IMR-90 (cell line): ENCODE results near the gene RPS24. TPM values are rescaled to one million over a fixed set of nuclear protein-coding genes. Genes with fewer than 3 reads are reported as not detected.

ENCODE experiments used
- ATAC-seq: fragments of 200-7000 bp; cut with Tn5 transposase; 2 replicates; pipeline ENCODE4 v1.9.1; 2020; ENCODE audit warnings: low read depth, mild to moderate bottlenecking, moderate library complexity
- BruUV-seq: library from RNA; stranded (reverse); fragments of 400-500 nt; replicated peaks from 2 replicates; lab custom pipeline; 2021; lab: Mats Ljungman, UMichigan
- CTCF ChIA-PET: fragments of 300-600 bp; formaldehyde crosslinking; extraction: SDS; loops from one replicate; lab custom pipeline; 2021; ENCODE audit warnings: antibody characterized with exemption; lab: Yijun Ruan, JAX
- POLR2A ChIA-PET: fragments of 300-600 bp; sonication (Branson Sonifier 250); formaldehyde crosslinking; loops from one replicate; lab custom pipeline; 2022; ENCODE audit warnings: antibody characterized with exemption; ENCODE audit not compliant: unreplicated experiment; lab: Charles Lee
- DNase-seq: peaks from one replicate; pipeline ENCODE4 v3.0.0; 2013
- H2AFZ ChIP-seq: replicated peaks from 2 replicates; pipeline ENCODE3; 2013; ENCODE audit warnings: low read length, mild to moderate bottlenecking; ENCODE audit not compliant: poor library complexity
- H2AK5ac ChIP-seq: 2 replicates; pipeline ENCODE4 v1.6.1; 2013; ENCODE audit warnings: low read depth, low read length, inconsistent platforms
- H2AK9ac ChIP-seq: replicated peaks from 2 replicates; pipeline ENCODE3; 2013; ENCODE audit warnings: mild to moderate bottlenecking, low read depth, low read length, moderate library complexity; ENCODE audit not compliant: poor library complexity
- H2BK120ac ChIP-seq: 2 replicates; pipeline ENCODE4 v1.6.1; 2013; ENCODE audit warnings: low read depth, low read length, inconsistent platforms
- H2BK15ac ChIP-seq: 3 replicates; pipeline ENCODE4 v1.6.1; 2013; ENCODE audit warnings: low read depth, low read length, inconsistent platforms
- H2BK20ac ChIP-seq: 2 replicates; pipeline ENCODE4 v1.6.1; 2013; ENCODE audit warnings: low read depth, mild to moderate bottlenecking, inconsistent platforms, low read length, moderate library complexity
- H2BK5ac ChIP-seq: 2 replicates; pipeline ENCODE4 v1.6.1; 2013; ENCODE audit warnings: mild to moderate bottlenecking, low read depth, low read length, inconsistent platforms; ENCODE audit not compliant: poor library complexity, severe bottlenecking
- H3K14ac ChIP-seq: replicated peaks from 2 replicates; pipeline ENCODE4 v1.6.1; 2013; ENCODE audit warnings: low read depth, low read length, inconsistent platforms
- H3K18ac ChIP-seq: 2 replicates; pipeline ENCODE4 v1.6.1; 2013; ENCODE audit warnings: low read depth, low read length, control low read depth
- H3K23ac ChIP-seq: 2 replicates; pipeline ENCODE4 v1.6.1; 2013; ENCODE audit warnings: low read depth, low read length, inconsistent platforms
- H3K27ac ChIP-seq: 2 replicates; pipeline ENCODE4 v1.5.1; 2013; ENCODE audit warnings: mild to moderate bottlenecking, control low read depth, low read length; ENCODE audit not compliant: insufficient read depth
- H3K27me3 ChIP-seq: 2 replicates; pipeline ENCODE4 v1.6.1; 2013; ENCODE audit warnings: low read length; ENCODE audit not compliant: control insufficient read depth, insufficient read depth
- H3K36me3 ChIP-seq: 2 replicates; pipeline ENCODE4 v1.6.1; 2013; ENCODE audit warnings: low read length, mixed read lengths; ENCODE audit not compliant: control insufficient read depth, insufficient read depth
- H3K4ac ChIP-seq: 2 replicates; pipeline ENCODE4 v1.6.1; 2013; ENCODE audit warnings: low read depth, low read length, inconsistent platforms
- H3K4me1 ChIP-seq: 2 replicates; pipeline ENCODE4 v1.6.1; 2013; ENCODE audit warnings: low read length, mixed read lengths; ENCODE audit not compliant: control insufficient read depth, insufficient read depth
- H3K4me2 ChIP-seq: 2 replicates; pipeline ENCODE4 v1.6.1; 2013; ENCODE audit warnings: low read depth, mild to moderate bottlenecking, control low read depth, low read length, moderate library complexity
- H3K4me3 ChIP-seq: 2 replicates; pipeline ENCODE4 v1.5.1; 2013; ENCODE audit warnings: low read depth, mild to moderate bottlenecking, control low read depth, low read length, moderate library complexity; ENCODE audit not compliant: insufficient read depth
- H3K56ac ChIP-seq: 2 replicates; pipeline ENCODE4 v1.6.1; 2013; ENCODE audit warnings: low read length, inconsistent platforms; ENCODE audit not compliant: insufficient read depth; ENCODE audit errors: extremely low read depth
- H3K79me1 ChIP-seq, 2 experiments: 2 replicates each; pipeline ENCODE4 v1.6.1; 2013; ENCODE audit warnings: low read length in 2 of 2, inconsistent platforms in 1 of 2, low read depth in 1 of 2
- H3K9ac ChIP-seq: 2 replicates; pipeline ENCODE4 v1.6.1; 2013; ENCODE audit warnings: low read depth, low read length, control low read depth
- H3K9me1 ChIP-seq: 2 replicates; pipeline ENCODE4 v1.6.1; 2013; ENCODE audit warnings: low read length, inconsistent platforms; ENCODE audit not compliant: insufficient read depth
- H3K9me3 ChIP-seq: 2 replicates; pipeline ENCODE4 v1.6.1; 2013; ENCODE audit warnings: low read length; ENCODE audit not compliant: control insufficient read depth, insufficient read depth
- H4K20me1 ChIP-seq: 2 replicates; pipeline ENCODE4 v1.6.1; 2013; ENCODE audit warnings: low read length, inconsistent platforms; ENCODE audit not compliant: insufficient read depth
- H4K5ac ChIP-seq: 2 replicates; pipeline ENCODE4 v1.6.1; 2013; ENCODE audit warnings: mild to moderate bottlenecking, low read depth, low read length, control low read depth
- H4K8ac ChIP-seq, 2 experiments: 2 replicates each; pipeline ENCODE4 v1.6.1; 2013; ENCODE audit warnings: low read depth in 2 of 2, low read length in 2 of 2, control low read depth in 1 of 2, inconsistent platforms in 1 of 2
- H4K91ac ChIP-seq: 2 replicates; pipeline ENCODE4 v1.6.1; 2013; ENCODE audit warnings: low read depth, low read length, inconsistent platforms; ENCODE audit not compliant: insufficient read depth
- CEBPB ChIP-seq: IDR thresholded peaks from 2 replicates; pipeline ENCODE4 v1.6.1; 2012; ENCODE audit warnings: low read depth, low read length, improper control_type of control experiment
- MAZ ChIP-seq: IDR thresholded peaks from 2 replicates; pipeline ENCODE4 v1.6.1; 2012; ENCODE audit warnings: low read depth, mild to moderate bottlenecking, low read length, improper control_type of control experiment, moderate library complexity, borderline replicate concordance
- NFE2L2 ChIP-seq: fragments of 150-350 bp; IDR thresholded peaks from 2 replicates; pipeline ENCODE4 v1.6.1; 2016; ENCODE audit warnings: low read depth, mild to moderate bottlenecking, low read length
- RCOR1 ChIP-seq: IDR thresholded peaks from 2 replicates; pipeline ENCODE4 v1.6.1; 2012; ENCODE audit warnings: mild to moderate bottlenecking, low read length, improper control_type of control experiment; ENCODE audit not compliant: insufficient replicate concordance
- RFX5 ChIP-seq: IDR thresholded peaks from 2 replicates; pipeline ENCODE4 v1.8.0; 2012; ENCODE audit warnings: low read depth, mild to moderate bottlenecking, low read length, moderate library complexity
- SMC3 ChIP-seq: fragments of 150-350 bp; IDR thresholded peaks from 2 replicates; pipeline ENCODE4 v1.6.1; 2016; ENCODE audit warnings: low read depth, mild to moderate bottlenecking, antibody characterized with exemption, low read length, moderate library complexity
- WGBS, 2 experiments: methylation state at CpG; one replicate each; pipeline versions ENCODE4 v1.1.5 to v1.1.7; 2013; ENCODE audit warnings: missing lambda C conversion rate in 2 of 2; ENCODE audit not compliant: insufficient read length in 1 of 2; ENCODE audit errors: extremely low coverage in 2 of 2; 5-methylcytosine and 5-hydroxymethylcytosine counted together
- dilution Hi-C: fragments of 300-500 bp; cut with HindIII; formaldehyde crosslinking; loops from one replicate; pipeline ENCODE4 v1.14.3; 2018; ENCODE audit warnings: low sequenced_read_pairs; ENCODE audit not compliant: unreplicated experiment
- in situ Hi-C: fragments of 300-500 bp; cut with MboI; formaldehyde crosslinking; loops from 3 replicates; pipeline ENCODE4 v1.14.3; 2019; ENCODE audit warnings: low sequenced_read_pairs, inconsistent platforms, mixed read lengths
- intact Hi-C: fragments of 100-400 bp; cut with micrococcal nuclease; formaldehyde crosslinking; loops from 2 replicates; pipeline ENCODE4 v1.10.0; 2022
- polyA plus RNA-seq, 3 experiments: library from polyadenylated mRNA; depleted of rRNA; stranded (reverse); fragments of >200 nt; gene quantifications; 2 replicates each; pipeline ENCODE4 v1.2.3, GENCODE V29; 2012; ENCODE audit warnings: low replicate concordance in 1 of 3
- total RNA-seq: library from RNA; depleted of rRNA; stranded (reverse); fragments of >200 nt; gene quantifications from 2 replicates; pipeline ENCODE4 v1.2.3, GENCODE V29; 2012

The RPS24 gene
- total and polyA plus RNA-seq, 2 of the 4 experiments (the other 2 are of a cell fraction), result 1,664 to 4,721 TPM

- Histone ChIP-seq H2BK20ac (peak overlapping the region; percentile 97), H2AK5ac (peak overlapping the region; percentile 96), H3K9me3 (no peaks in the 10 kb centered on the region), H2BK120ac (peak overlapping the region; percentile 95), H3K36me3 (no peaks in the 10 kb centered on the region; the same call in 1 of the 2 replicates), H3K56ac (peak overlapping the region; percentile 65), H4K8ac (peak overlapping the region; percentile 61 to 89; a peak in 2 of 4 replicates), H3K4me3 (no peak overlapping the region), H4K91ac (peak overlapping the region; percentile 87), H3K79me1 (peaks cover 0 to 15% of the 10 kb centered on the region in 2 experiments; a peak in 3 of 4 replicates), H3K9ac (0 out of 2 replicates have a peak overlapping the region, but pooled peaks have one; percentile 14), H3K14ac (peak overlapping the region; percentile 94), H2AFZ (peak overlapping the region; percentile 67), H3K27ac (peak overlapping the region; percentile 35; the same call in 1 of the 2 replicates), H2BK5ac (peak overlapping the region; percentile 51), H2BK15ac (peak overlapping the region; percentile 89; the same call in 2 of the 3 replicates), H2AK9ac (peak overlapping the region; percentile 39), H3K18ac (peak overlapping the region; percentile 43), H3K9me1 (peaks cover 17% of the 10 kb centered on the region), H4K5ac (no peak overlapping the region), H3K4ac (peak overlapping the region; percentile 91), H4K20me1 (no peaks in the 10 kb centered on the region), H3K27me3 (no peaks in the 10 kb centered on the region), H3K4me1 (peaks cover 12% of the 10 kb centered on the region), H3K23ac (peak overlapping the region; percentile 86), H3K4me2 (peak overlapping the region; percentile 26)
- WGBS, 2 experiments, result no CpG with 5 or more reads among the region's 7 CpGs
- no TSS peak for BruUV-seq
- CTCF ChIA-PET, result interaction anchor here (0.6 to 0.7 kb wide), 2 partner anchors 260 to 430 kb away, joined by 3 read pairs; no protein-coding TSS in a partner anchor
- dilution Hi-C loops (no loop called here), intact Hi-C loops (no loop called here), in situ Hi-C loops (loop anchor here (10.0 kb wide), 1 partner anchor 601 kb away; no protein-coding TSS in a partner anchor)
- no peak for TF ChIP-seq NFE2L2
- TF ChIP-seq CEBPB, result 0 out of 2 replicates have a peak, but pooled peaks have one; percentile 15
- TF ChIP-seq RFX5, result no peak
- TF ChIP-seq RCOR1, result peak; percentile 71
- TF ChIP-seq SMC3, result no peak
- no peak for TF ChIP-seq MAZ
- peak; percentile 90 for ATAC-seq
- POLR2A ChIA-PET, result interaction anchor here (0.5 to 0.6 kb wide), 3 partner anchors 429 to 1105 kb away, joined by 3 read pairs; no protein-coding TSS in a partner anchor
- peak; percentile 89 for DNase-seq
These were observed 19.7 kb downstream of the RPS24 start for GRCh38 chr10:78053211-78053868.
